MM.1S (cell line): ENCODE results near the gene DPP10.

Experiments used
- EZH2 ChIP-seq: fragments of 300-600 bp; sonication (generic); optimal IDR thresholded peaks from 2 replicates; pipeline ENCODE3; 2017; ENCODE audit warnings: low read depth, mild to moderate bottlenecking, antibody characterized with exemption, low read length, mixed read lengths
- TF ChIP-seq, protein P1 (sequence below): fragments of 300-600 bp; sonication (generic); IDR thresholded peaks from 2 replicates; pipeline ENCODE4 v1.5.1; 2016; ENCODE audit warnings: antibody characterized with exemption, low read length, mixed read lengths

DNA sequence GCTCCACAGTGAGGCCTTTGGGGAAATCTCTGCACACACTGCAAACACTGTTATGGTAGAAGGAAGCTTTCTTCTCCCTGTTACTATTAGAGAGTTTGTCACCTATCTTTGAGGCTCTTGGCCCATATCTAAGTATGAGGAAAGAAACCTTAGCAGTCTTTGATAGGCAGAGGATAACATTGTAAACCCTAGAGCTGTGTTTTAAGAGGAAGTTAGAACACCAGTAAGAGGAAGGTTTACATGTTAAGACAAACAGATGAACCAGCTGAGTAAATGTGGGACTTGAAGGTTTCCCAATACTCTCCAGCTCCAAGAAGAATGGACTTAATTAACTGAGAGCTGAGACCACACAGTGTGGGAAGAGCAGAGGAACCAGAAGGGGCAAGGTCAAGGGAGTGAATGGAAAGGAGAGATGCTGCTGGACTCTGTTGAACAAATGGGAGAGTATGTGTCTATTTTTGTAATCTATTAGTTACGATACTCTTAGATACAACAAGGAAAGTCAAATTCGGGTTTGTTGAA, 257.0 kb downstream of the DPP10 start:
- TF ChIP-seq, protein P1, sequence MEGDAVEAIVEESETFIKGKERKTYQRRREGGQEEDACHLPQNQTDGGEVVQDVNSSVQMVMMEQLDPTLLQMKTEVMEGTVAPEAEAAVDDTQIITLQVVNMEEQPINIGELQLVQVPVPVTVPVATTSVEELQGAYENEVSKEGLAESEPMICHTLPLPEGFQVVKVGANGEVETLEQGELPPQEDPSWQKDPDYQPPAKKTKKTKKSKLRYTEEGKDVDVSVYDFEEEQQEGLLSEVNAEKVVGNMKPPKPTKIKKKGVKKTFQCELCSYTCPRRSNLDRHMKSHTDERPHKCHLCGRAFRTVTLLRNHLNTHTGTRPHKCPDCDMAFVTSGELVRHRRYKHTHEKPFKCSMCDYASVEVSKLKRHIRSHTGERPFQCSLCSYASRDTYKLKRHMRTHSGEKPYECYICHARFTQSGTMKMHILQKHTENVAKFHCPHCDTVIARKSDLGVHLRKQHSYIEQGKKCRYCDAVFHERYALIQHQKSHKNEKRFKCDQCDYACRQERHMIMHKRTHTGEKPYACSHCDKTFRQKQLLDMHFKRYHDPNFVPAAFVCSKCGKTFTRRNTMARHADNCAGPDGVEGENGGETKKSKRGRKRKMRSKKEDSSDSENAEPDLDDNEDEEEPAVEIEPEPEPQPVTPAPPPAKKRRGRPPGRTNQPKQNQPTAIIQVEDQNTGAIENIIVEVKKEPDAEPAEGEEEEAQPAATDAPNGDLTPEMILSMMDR, result no peak
- no peak for TF ChIP-seq EZH2
